Uterus (tissue), 4 donors: ENCODE results near the gene CCT7. TPM values are rescaled to one million over a fixed set of nuclear protein-coding genes. Genes with fewer than 3 reads are reported as not detected.

Experiments
- DNase-seq, 2 donors: peaks; one replicate each; pipeline ENCODE4 v3.0.0-alpha.2; 2019 to 2020
- H3K27ac ChIP-seq, 2 donors: fragments of 200-600 bp; sonication (generic); 1 replicate in 1 of 2; 2 replicates in 1 of 2; pipeline ENCODE4 v1.5.1; 2016 to 2018
- H3K27me3 ChIP-seq, 2 donors: fragments of 200-600 bp; sonication (generic); one replicate each; pipeline ENCODE4 v1.5.1; 2018 to 2019; ENCODE audit warnings: control low read depth in 1 of 2
- H3K36me3 ChIP-seq, 2 donors: fragments of 200-600 bp; sonication (generic); one replicate each; pipeline ENCODE4 v1.5.1; 2019; ENCODE audit warnings: control low read depth in 1 of 2
- H3K4me1 ChIP-seq, 2 donors: fragments of 200-600 bp; sonication (generic); one replicate each; pipeline ENCODE4 v1.5.1; 2018 to 2019; ENCODE audit warnings: control low read depth in 1 of 2
- H3K4me3 ChIP-seq, 2 donors: fragments of 200-600 bp; sonication (generic); 1 replicate in 1 of 2; 2 replicates in 1 of 2; pipeline ENCODE4 v1.5.1; 2018 to 2019; ENCODE audit warnings: mild to moderate bottlenecking in 1 of 2
- H3K9me3 ChIP-seq, 2 donors: fragments of 200-600 bp; sonication (generic); one replicate each; pipeline ENCODE4 v1.5.1; 2019; ENCODE audit warnings: control low read depth in 1 of 2
- POLR2A ChIP-seq, 2 donors: fragments of 450-650 bp; IDR thresholded peaks; one replicate each; pipeline ENCODE4 v1.6.1; 2016; ENCODE audit warnings: antibody characterized with exemption in 2 of 2, mild to moderate bottlenecking in 1 of 2, moderate library complexity in 1 of 2
- intact Hi-C: fragments of 100-400 bp; cut with DNase I; formaldehyde crosslinking; loops from one replicate; pipeline ENCODE4 v1.15.1; 2023; ENCODE audit warnings: low total_unique reads
- total RNA-seq, 4 donors: library from RNA; depleted of rRNA in 3 of 4; stranded (reverse); fragments of >200 nt in 3 of 4; gene quantifications; one replicate each; pipeline versions ENCODE4 v1.1.0 to v1.2.4, GENCODE V29; 2014 to 2023
- TF ChIP-seq, protein P1 (sequence below), 4 experiments: fragments of 200-600 bp in 2 of 4; fragments of 450-650 bp in 2 of 4; sonication (generic) in 2 of 4; IDR thresholded peaks; one replicate each; pipeline ENCODE4 v1.5.1; 2016 to 2019; ENCODE audit warnings: antibody characterized with exemption in 4 of 4, mild to moderate bottlenecking in 2 of 4, moderate library complexity in 1 of 4
- donor health status: DM: yes; HTN: yes; CAD: no.

The CCT7 gene
- total RNA-seq, 4 donors from 2014 or later, result 118 to 269 (median 188) TPM

DNA sequence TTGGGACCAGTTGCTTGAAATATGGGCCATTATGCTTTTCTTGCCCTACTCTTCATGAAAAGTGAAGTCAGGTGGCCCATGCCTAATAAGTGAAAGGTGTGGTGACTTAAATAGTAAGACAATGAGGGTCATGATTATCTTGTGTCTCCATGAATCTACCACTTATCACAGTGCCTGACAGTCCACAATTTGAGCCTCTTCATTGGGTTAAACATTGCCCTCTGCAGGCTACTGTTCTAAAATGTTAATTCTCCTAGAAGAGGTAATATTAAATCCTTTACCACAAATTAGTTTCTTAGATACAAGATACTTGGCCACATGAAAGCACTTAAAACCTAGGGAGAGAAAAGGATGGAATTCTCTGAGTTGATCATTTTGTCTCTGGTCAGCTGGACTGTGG lies 55.2 kb downstream of the CCT7 start:
- no peaks in the 10 kb centered on the region for H3K36me3 ChIP-seq
- H3K9me3 ChIP-seq, result no peaks in the 10 kb centered on the region
- peaks cover 21 to 25% of the 10 kb centered on the region in 2 donors for H3K27me3 ChIP-seq
- no peak for TF ChIP-seq POLR2A (IDR thresholded peaks at IDR 0.05)
- TF ChIP-seq, protein P1, sequence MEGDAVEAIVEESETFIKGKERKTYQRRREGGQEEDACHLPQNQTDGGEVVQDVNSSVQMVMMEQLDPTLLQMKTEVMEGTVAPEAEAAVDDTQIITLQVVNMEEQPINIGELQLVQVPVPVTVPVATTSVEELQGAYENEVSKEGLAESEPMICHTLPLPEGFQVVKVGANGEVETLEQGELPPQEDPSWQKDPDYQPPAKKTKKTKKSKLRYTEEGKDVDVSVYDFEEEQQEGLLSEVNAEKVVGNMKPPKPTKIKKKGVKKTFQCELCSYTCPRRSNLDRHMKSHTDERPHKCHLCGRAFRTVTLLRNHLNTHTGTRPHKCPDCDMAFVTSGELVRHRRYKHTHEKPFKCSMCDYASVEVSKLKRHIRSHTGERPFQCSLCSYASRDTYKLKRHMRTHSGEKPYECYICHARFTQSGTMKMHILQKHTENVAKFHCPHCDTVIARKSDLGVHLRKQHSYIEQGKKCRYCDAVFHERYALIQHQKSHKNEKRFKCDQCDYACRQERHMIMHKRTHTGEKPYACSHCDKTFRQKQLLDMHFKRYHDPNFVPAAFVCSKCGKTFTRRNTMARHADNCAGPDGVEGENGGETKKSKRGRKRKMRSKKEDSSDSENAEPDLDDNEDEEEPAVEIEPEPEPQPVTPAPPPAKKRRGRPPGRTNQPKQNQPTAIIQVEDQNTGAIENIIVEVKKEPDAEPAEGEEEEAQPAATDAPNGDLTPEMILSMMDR (IDR thresholded peaks at IDR 0.05), result no peak
- no peak overlapping the region for H3K27ac ChIP-seq
- no peak overlapping the region for H3K4me3 ChIP-seq
- intact Hi-C loops, result no loop called here
- H3K4me1 ChIP-seq, result peaks cover 0 to 26% of the 10 kb centered on the region in 2 donors
- DNase-seq, result no peak

- intact Hi-C loops, result no loop called here
- TF ChIP-seq POLR2A (IDR thresholded peaks at IDR 0.05), result no peak
- TF ChIP-seq, protein P1 (IDR thresholded peaks at IDR 0.05), result no peak
Measured at GRCh38 chr2:73290049-73290839, 56.1 kb downstream of the CCT7 start.

GRCh38 chr2:73291093-73291460 lies 57.0 kb downstream of the CCT7 start:
- Histone ChIP-seq H3K36me3 (no peaks in the 10 kb centered on the region), H3K4me1 (peaks cover 0 to 20% of the 10 kb centered on the region in 2 donors), H3K27ac (no peak overlapping the region), H3K4me3 (no peak overlapping the region), H3K9me3 (no peaks in the 10 kb centered on the region), H3K27me3 (peaks cover 27 to 30% of the 10 kb centered on the region in 2 donors)
- DNase-seq, result no peak
- TF ChIP-seq POLR2A (IDR thresholded peaks at IDR 0.05), result no peak
- TF ChIP-seq, protein P1 (IDR thresholded peaks at IDR 0.05), result no peak
- intact Hi-C loops, result no loop called here

More at GRCh38 chr2:73290049-73290839, 56.1 kb downstream of the CCT7 start:
- Histone ChIP-seq H3K36me3 (no peaks in the 10 kb centered on the region), H3K27me3 (peaks cover 27 to 30% of the 10 kb centered on the region in 2 donors), H3K4me1 (peaks cover 0 to 20% of the 10 kb centered on the region in 2 donors), H3K4me3 (no peak overlapping the region), H3K9me3 (no peaks in the 10 kb centered on the region), H3K27ac (no peak overlapping the region)
- no peak for DNase-seq

DNA sequence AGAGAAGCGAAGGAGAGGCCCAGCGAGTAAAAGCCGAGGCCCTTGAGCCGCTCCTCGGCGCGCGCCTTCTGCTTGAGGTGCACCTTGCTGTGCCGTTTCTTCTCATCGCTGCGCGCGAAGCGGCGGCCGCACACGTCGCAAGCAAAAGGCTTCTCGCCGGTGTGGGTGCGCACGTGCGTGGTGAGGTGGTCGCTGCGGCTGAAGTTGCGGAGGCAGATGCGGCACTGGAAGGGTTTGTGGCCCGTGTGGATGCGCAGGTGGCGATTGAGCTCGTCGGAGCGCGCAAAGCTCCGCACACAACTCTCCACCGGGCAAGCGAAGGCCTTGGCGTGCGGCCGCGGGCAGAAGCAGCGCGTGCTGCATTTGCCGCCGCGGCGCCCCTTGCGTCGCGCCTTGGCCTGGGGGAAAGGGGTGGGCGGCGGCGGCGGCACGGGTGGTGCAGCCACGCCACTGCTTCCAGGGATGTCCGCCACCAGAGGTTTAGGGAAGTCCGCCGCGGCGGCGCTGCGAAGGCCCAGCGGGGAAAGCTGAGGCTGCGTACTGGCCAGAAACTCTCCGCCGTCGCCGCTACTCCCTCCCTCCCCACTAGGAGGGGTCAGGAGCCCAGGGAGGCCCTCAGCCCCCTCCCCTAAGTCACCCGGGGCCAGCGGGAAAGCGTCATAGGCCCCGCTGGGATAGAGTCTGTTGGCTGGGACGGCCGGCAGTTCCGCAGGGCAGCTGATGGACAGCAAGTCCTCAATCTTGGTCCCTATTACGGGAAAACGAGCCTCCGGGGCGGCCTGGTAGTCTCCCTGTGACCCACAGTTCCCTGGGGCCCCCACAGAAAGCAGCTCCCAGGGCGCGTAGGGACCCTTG lies 57.6 kb downstream of the CCT7 start:
- TF ChIP-seq POLR2A (IDR thresholded peaks at IDR 0.05), result no peak
- TF ChIP-seq, protein P1 (IDR thresholded peaks at IDR 0.05), result no peak
- Histone ChIP-seq H3K4me1 (peaks cover 0 to 20% of the 10 kb centered on the region in 2 donors), H3K9me3 (no peaks in the 10 kb centered on the region), H3K36me3 (no peaks in the 10 kb centered on the region), H3K27me3 (peaks cover 27 to 30% of the 10 kb centered on the region in 2 donors), H3K4me3 (no peak overlapping the region), H3K27ac (no peak overlapping the region)
- intact Hi-C loops, result no loop called here
- no peak for DNase-seq
